Neural progenitor cell (in vitro differentiated cells): ENCODE data around the gene GSTA5.

Experiments
- CTCF ChIP-seq: fragments of 200-600 bp; sonication (generic); IDR thresholded peaks from 2 replicates; pipeline ENCODE4 v1.5.1; 2017; ENCODE audit warnings: antibody characterized with exemption, mild to moderate bottlenecking
- EZH2 ChIP-seq: fragments of 200-600 bp; sonication (generic); IDR thresholded peaks from 2 replicates; pipeline ENCODE4 v1.6.1; 2017; ENCODE audit warnings: antibody characterized with exemption, mild to moderate bottlenecking, moderate library complexity
- EZH2phosphoT487 ChIP-seq: fragments of 200-600 bp; sonication (generic); IDR thresholded peaks from 2 replicates; pipeline ENCODE4 v1.6.1; 2017; ENCODE audit warnings: antibody characterized with exemption

- TF ChIP-seq CTCF (no peak), EZH2 (no peak), EZH2phosphoT487 (no peak)
These were observed 52.7 kb downstream of the GSTA5 start for GRCh38 chr6:52787917-52788316.
